ENCODE measurements around the gene B3GNT8.
"Not testable (repeated sequence)": the region's sequence is repeated elsewhere in the genome, so short reads cannot be mapped to it uniquely, and the experiment has no call there.

B3GNT8 gene

DNA sequence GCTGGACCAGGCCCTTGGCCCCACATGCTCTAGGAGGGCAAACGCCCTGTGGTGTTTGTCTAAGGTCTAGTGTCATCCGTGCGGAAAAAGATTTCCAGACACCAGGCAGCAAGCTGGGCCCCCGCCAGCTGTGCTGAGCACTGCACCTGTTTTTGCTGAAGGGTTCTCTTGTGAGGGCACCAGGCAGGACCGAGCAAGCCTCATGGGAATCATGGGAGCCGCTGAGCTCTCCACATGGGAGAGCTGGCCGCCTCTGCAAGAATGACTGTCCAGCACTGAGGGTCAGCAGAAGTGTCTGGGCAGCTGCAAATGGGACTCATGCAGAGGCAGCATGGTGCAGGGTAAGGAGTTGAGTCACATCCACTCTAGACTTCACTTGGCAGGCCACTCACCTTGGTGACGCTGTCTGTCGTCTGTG is 12.0 kb downstream of the B3GNT8 start:
- DNase-seq (ENCODE audit: low read depth in 2 of 2): no peak

DNA sequence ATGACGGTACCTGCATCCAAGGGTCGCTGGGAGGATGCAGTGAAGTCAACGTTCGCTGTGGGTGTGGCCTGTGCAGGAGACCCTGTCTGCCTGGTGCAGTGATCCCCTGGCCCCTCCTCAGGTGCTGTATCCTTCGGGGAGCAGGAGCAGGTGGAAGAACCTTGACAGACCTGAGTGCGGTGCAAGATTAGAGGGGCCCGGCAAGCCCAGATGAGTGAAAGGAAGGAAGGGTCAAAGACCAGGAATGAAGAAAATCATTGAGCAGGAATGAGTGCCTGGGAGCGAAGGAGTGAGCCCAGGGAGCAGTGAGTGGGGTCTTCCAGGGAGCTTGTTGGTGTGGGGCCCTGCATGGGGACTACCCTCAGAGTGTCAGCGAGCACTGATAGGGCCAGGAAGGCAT is 12.7 kb downstream of the B3GNT8 start:
- no peak for DNase-seq (ENCODE audit: low read depth in 2 of 2)

- no peak for DNase-seq (ENCODE audit: low read depth in 2 of 2)
These were observed 13.2 kb downstream of the B3GNT8 start for GRCh38 chr19:41413947-41414346.

DNA sequence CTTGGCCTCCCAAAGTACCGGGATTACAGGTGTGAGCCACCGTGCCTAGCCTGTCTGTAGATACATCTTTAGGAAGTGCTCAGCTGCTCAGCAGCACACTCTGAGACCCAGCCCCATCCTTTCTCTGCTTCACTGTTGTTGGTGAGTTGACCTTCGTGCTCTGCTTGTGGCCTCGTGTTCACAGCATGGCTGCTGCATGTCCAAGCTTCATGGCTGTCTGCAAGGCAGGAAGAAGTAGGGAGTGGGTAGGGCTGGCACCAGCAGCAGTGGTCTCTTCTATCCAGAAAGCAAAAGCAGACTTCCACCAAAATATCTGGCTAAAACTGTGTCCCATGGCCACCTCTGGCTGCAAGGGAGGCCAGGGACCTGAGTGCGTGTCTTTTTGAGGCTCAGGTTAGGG is 14.2 kb downstream of the B3GNT8 start:
- no peak for DNase-seq (ENCODE audit: low read depth in 2 of 2)

DNA sequence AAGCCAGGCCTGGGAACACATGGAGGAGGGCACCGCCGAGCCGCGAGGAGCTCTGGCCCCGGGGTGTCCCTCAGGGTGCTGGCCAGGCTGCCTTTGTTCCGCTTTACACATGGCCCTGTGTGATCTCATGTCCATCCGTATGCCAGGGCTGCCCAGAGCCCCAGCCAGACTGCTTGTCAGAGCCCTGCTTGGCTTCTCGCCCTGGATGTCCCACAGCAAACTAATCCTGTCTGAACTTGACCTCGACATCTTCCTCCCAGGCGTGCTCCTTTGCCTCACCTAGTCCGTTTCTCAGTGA is 15.3 kb downstream of the B3GNT8 start:
- no peak for DNase-seq (ENCODE audit: low read depth in 2 of 2)

DNA sequence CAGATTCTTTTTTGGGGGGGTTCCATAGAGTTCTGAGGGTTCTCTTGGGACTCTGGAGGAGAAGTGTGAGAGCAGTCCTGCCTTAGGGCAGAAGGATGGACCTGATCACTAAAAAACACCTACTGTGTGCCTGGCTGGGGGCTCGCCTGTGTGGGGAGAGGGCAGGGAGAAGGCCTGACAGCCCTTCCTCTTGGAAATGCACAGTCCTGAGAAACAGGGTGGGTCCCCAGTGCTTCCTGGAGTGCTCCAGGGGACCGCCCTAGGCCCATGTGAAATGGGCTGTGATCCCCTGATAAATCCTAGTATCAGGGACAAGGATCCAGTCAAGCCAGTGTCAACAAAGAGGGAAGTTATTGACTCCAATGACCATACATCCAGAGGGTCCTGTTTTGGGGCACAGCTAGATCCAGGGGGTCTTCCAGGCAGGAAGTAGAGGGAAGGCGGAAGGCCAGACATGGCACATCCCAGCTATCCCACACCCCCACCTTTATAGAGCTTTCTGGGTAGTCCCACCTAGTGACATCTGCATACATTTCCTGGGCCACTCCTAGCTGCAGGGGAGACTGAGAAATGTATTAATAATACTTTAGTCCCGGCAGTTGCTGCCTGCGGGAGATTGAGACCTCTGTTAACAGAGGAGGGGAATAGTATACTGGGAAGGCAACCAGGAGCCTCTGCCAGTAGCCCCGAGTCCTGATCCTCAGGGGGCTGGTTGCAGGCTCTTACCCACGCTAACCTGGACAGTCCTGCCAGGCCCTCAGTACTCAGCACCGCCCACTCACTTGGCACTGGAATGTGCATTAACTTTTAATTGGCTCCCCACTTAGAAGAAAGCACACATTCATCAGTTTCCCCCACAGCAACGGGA is 15.8 kb downstream of the B3GNT8 start:
- DNase-seq (ENCODE audit: low read depth in 2 of 2): no peak

DNA sequence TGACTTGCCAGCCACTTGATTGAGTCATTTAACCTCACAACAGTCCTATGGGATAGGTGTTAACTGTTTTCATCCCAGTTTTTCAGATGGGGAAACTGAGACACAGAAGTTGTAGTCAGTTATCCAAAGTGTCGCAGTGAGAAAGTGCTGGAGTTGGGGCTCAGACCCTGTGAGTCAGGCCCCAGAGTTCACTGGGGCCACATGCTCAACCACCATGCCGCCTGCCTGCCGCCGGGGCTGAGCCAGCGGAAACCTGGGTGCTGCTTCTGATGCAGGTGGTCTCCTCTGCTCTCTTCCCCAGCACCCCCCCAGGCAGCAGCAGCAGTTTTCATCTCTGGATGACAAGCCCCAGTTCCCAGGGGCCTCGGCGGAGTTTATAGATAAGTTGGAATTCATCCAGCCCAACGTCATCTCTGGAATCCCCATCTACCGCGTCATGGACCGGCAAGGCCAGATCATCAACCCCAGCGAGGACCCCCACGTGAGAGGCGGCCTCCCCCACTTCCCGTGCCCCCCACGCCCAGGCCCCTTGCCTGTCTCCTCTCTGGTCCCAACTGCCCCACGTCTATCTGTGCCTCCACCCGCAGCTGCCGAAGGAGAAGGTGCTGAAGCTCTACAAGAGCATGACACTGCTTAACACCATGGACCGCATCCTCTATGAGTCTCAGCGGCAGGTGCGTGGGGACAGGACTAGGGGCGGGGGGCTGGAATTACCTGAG is 16.7 kb downstream of the B3GNT8 start:
- DNase-seq (ENCODE audit: low read depth in 2 of 2): no peak

GRCh38 chr19:41409288-41409687 is 17.9 kb downstream of the B3GNT8 start:
- DNase-seq (ENCODE audit: low read depth in 2 of 2): no peak

- DNase-seq (ENCODE audit: low read depth in 2 of 2): not testable (repeated sequence)
These were observed 18.3 kb downstream of the B3GNT8 start for GRCh38 chr19:41408846-41409245.

DNA sequence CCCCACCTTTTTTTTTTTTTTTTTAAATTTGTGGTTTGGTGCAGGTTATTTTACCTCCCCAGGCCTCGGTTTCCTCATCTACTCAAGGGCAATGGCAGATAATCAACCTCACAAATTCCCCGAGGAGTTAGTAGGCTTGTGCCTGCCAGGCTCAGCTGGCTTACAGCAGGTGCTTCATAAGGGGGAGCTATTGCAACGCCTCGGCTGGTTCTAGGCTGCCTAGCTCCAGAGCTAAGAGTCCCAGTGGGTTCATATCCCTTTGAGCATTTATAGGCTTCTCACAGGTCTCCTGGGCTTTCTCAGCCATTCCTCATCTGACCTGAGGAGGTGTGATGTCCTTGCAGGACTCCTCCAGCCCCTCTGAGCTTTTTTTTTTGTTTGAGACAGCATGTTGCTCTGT is 18.9 kb downstream of the B3GNT8 start:
- DNase-seq (ENCODE audit: low read depth in 2 of 2): no peak

DNA sequence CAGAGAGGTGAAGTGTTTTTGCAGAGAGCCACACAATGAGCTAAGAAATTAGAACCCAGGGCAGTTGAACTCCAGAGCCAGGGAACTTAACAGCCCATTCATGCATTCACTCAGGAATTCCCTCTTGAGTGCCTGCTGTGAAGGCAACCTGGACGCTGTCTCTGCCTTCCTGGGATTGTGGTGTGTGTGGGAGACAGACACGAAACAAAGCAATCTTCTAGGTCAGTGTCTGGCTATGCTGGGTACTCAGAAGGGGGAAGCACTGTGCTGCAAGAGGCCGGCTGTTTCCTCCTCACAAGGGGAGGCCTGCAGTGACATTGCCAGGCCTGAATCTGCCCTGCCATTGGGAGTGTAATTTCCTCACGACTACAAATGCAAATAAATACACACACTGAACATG is 19.9 kb downstream of the B3GNT8 start:
- DNase-seq (ENCODE audit: low read depth in 2 of 2): no peak

GRCh38 chr19:41405776-41406175 is 21.4 kb downstream of the B3GNT8 start:
- no peak for DNase-seq (ENCODE audit: low read depth in 2 of 2)

GRCh38 chr19:41403181-41403970 is 23.8 kb downstream of the B3GNT8 start:
- no peak for DNase-seq (ENCODE audit: low read depth in 2 of 2)

DNA sequence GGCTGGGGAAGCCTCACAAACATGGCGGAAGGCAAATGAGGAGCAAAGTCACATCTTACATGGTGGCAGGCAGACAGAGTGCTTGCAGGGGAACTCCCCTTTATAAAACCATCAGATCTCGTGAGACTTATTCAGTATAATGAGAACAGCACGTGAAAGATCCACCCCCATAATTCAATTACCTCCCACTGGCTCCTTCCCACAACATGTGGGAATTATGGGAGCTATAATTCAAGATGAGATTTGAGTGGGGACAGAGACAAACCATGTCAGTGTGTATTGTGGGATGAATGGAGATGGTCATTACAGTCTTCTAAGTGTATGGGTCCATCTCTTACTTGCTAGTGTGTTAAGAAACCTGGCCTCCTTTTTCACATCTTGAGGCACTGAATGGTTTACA is 25.2 kb downstream of the B3GNT8 start:
- DNase-seq (ENCODE audit: low read depth in 2 of 2): no peak

DNA sequence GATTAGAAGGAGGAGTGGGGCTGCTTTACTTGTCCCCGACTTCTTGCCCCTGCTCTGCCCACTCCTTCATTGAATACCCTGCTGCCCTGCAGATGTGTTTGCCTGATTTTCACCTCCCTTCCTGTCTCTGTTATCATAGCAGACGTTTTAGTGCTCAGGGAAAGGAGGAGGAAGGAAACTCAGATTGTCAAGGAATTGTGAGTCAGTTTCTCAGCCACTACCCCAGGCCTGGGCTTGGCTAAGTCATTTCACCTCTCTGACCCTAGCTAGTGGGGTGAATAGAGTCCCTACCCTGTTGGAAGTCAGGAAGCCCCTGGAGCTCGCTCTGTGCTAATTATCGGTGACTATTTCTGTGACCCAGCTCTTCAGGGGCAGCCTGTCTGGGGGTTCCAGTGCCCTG is 25.7 kb downstream of the B3GNT8 start:
- DNase-seq (ENCODE audit: low read depth in 2 of 2): no peak

GRCh38 chr19:41399525-41399924 is 27.6 kb downstream of the B3GNT8 start:
- no peak for DNase-seq (ENCODE audit: low read depth in 2 of 2)

DNA sequence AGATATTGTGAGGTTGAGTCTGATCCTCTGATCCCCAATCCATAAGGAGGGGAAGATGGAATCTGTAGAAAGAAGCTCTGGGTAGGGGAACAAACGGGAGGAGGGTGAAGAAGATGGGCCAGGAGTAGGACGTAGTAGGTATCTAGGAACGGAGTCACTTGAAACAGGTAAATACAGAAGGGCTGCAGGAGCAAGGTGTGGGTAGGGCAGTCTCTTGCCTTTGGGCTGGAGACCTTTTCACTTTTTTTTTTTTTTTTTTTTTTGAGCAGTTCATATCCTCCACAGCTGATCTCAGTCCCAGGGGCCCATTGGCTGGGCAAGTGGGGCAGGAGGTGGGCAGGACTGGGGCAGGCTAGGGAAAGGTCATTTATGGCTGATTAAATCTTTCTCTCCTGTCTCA is 28.1 kb downstream of the B3GNT8 start:
- no peak for DNase-seq (ENCODE audit: low read depth in 2 of 2)

GRCh38 chr19:41398598-41398997 is 28.6 kb downstream of the B3GNT8 start:
- DNase-seq (ENCODE audit: low read depth in 2 of 2): no peak

DNA sequence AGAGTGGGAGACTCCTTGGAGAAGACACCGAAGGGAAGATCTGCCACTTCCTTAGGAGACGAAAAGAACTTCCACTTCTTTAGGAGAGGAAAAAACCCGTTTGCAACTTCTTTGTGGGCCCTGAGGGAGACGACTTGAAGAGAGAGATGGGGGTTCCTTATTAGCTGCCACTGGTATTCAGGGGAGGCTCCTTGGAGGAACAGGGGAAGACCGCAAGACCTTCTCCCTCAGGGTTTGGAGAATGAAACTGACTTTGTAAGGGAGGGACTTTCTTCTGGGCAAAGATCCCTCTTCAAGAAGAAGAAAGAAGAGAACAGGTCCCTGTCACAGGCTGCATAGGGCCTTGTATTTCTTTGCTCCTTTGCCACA is 29.1 kb downstream of the B3GNT8 start:
- DNase-seq (ENCODE audit: low read depth in 2 of 2): no peak

- DNase-seq (ENCODE audit: low read depth in 2 of 2): peak; percentile 100
These were observed 29.8 kb downstream of the B3GNT8 start, which contains the start of the genes BCKDHA and EXOSC5 for GRCh38 chr19:41397086-41398049. TSS of gene BCKDHA (plus strand) at chr19:41397818. CDS start at chr19:41397828, 10 bp downstream. TSS of gene EXOSC5 (minus strand) at chr19:41397359. CDS start at chr19:41397328, 31 bp downstream.

- DNase-seq (ENCODE audit: low read depth in 2 of 2): no peak
These were observed 31.8 kb downstream of the B3GNT8 start for GRCh38 chr19:41395355-41395754.
